Activated gamma-delta T cell treated with anti-CD3 and anti-CD28 coated beads, Interleukin-2, amount 50 U/mL, for 16 hours (primary cell): ENCODE data around the gene CMSS1.

Experiments
- DNase-seq: peaks from one replicate; pipeline ENCODE4 v3.0.0-alpha.2; 2020; ENCODE audit warnings: low read depth

Gene CMSS1

DNA sequence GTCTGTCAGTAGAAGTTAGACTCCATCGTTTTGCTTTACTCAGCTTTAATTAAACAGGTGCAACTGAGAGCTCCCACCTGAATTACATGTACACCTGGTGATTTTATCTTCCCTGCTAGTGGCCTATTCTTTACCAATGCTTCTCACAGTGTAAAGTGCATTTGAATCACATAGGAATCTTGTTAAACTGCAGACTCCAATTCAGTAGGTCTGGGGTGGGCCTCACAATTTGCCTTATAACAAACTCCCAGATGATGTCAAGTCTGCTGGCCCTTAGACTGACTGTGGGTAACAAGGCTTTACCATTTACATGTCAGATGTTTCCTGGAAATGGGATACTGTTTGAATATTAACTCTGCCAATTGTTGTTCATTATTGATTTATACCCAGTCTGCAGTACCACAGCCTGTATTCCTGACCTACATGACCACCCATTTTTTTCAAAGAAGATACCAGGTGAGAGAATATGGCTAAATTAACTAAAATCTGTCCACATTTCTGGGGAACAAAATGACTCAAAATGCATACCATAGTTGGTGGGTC is 37.2 kb downstream of the CMSS1 start:
- DNase-seq = no peak

DNA sequence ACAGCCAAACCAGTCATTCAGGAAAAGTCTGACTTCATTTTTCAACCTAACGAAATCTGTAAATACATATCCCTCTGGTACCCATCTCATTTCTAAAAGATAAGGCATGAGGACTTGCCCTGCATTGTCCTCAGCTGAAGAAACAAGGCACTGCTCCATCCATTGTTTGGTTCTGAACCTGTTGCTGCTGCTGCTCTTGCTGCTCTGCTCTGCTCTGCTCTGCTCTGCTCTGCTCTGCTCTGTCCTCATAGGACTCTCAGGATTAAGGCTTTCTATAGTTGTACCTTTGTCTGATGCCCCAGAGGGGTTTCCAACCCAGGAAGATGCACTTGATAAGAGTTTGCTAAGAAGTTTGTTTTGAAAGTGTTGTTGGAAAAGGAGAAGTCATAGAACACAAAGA is 38.2 kb downstream of the CMSS1 start:
- DNase-seq = no peak

DNA sequence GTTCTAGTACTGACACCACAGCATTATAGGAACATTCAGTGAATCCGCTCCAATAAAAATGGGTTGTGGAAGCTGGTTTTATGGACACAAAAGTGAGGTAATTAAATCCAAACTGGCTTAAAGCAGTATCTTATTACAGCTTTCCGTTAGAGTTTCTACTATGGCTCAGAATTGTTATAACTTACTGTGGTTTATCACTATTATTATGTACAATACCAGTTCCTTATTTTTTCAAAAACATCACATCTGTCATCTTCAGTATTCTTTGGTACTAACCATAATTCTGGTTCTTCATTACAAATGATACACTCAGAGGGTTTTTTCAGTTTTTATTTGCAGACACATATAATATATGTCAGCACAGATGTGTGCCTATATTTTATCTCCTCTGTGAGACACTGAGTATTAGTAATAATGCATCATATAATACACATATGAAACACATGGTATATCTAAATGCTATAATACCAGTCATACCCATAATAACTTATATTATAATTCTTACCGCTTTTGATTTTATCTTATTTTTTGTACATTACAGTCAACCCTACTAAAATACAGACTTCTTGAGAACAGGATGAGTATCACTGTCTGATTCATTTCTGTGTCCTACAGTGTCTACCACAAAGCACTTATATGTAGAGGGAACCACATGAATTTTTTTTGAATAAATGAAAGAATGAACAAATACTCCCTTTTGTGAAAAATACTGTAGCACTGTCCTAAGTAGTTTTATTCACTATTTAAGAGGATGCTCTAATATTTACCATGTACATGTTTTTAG is 39.0 kb downstream of the CMSS1 start:
- DNase-seq = no peak

DNA sequence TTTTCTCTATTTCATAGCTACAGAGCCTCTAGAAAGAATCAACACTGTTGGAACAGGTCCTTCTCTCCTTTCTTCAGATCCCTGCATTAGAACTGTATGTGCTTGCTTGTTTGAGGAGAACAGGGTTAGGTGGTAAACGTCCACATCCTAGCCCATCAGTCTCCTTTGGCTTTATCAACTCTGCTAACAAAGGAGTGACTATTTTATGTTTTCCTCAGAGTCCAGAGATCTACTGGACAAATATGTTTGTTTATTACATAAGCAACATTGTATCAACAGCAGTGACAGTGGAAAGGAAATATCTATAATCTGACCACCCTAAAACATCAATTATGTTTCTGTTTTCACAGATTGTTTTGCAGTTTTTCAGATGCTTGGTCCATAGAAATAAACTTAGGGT is 39.6 kb downstream of the CMSS1 start:
- DNase-seq = no peak

DNA sequence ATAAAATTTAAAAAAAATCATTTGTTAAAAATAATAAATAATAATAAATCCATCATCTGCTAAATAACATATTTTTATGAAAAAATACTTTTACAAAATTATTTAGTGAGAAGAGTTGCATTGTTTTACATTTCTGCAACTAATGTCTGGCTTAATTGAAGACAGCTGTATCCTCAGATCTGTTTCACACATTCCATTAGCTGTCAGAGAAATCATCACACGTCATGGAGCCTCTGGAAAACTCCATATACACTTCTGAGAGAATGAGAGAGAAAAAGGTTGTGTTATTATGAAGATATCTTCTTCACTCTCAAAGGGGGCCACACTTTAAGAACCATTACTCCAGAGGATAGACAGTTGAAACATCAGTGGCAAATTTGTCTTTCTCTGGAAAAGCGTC is 40.8 kb downstream of the CMSS1 start:
- no peak for DNase-seq

DNA sequence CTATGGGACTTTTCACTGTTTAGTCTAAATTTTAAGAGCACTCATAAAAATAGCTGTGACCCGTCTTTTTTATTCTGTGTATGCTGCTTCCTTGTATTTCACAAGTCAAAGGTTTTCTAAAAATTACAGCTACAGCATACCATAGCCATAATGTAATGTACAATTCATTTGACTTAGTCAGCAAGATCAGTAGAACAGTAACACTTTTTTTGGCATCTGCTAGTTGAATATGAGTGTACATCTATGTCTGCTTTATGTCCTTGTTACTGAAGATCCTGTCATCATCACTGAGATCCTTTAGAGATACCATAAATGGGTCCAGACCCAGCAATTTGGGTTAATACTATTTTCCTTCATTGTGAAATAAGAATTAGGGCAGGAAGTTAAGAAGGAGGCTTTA is 42.2 kb downstream of the CMSS1 start:
- DNase-seq = no peak

DNA sequence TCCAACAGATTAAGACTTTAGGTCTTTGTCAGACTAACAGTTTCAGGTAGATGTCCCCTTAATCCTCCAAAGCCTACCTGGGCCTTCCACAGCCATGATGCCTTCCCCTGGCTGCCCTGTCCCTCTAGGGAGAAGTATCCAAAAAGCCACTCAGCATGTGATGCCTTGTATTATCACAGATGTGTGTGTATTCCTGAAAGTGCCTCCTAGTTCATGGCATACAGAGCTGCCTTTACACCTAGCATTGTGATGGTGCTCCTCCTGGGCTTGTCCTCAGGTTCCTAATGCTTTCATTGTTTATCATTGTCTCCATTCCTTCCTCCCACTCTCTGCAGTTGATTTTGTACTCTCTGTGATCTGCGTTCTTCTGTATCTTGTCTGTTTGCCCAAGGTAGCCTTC is 43.6 kb downstream of the CMSS1 start:
- DNase-seq = no peak

DNA sequence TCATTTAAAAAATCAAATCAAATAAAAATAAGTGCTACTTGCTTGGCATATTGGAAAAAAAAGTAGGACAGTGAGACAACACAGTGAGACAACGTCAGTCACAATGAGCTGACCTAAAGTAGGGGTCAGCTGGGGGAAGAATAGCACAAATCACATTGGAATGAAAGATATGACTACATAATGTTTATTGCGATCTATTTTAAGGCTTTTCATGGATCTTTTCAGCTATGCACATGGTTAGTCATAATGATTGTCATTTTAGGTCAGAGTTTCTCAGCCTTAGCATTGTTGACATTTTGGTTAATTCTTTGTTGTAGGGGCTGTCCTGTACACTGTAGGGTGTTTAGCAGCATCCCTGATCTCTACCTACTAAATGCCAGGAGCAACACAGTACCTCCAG is 44.5 kb downstream of the CMSS1 start:
- DNase-seq = no peak

DNA sequence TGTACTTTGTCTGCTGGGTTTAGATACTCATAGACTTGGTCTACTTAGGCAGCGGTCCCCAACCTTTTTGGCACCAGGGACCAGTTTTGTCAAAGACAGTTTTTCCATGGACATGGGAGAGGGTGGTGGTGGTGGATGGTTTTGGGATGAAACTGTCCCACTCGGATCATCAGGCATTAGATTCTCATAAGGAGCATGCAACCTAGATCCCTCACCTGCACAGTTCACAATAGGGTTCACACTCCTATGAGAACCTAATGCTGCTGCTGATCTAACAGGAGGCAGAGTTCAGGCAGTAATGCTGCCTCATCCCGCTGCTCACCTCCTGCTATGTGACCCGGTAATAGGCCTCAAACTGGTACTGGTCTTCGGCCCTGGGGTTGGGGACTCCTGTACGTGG is 45.3 kb downstream of the CMSS1 start:
- no peak for DNase-seq

DNA sequence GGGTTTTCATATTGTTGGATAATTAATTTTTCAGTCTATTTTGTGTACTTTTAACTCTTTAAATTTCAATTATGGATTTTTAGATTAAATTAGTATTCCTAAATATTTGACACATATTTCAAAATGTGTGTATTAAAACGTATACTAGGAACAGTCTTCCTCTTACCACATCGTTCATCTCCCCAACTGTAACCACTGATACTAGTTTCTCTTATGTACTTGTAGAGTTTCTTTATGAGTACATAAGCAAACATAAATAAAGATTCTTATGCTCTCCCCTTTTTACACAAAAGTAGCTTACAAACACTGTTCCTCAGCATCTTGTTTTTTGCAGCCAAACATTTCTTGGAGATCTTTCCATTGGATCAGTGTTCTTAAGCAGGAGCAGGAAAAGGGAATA is 45.9 kb downstream of the CMSS1 start:
- no peak for DNase-seq

DNA sequence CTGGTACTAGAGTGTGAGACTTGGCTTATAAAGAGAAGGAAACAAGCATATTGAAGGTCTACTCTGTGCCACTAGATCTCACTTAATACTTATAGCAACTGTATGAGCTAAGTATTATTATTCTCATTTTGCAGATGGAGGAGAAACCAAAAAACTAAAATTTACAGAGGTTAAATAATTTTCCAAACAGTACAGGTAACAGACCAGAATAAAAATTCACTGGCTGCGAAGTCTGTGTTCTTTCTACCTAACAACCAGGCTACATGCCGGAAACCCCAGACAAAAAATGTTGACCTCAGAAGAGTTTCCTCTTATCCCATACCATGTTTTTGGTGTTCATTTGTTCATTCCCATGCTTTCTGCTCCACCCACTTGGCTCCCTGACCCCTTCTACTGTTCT is 46.6 kb downstream of the CMSS1 start:
- DNase-seq = no peak

DNA sequence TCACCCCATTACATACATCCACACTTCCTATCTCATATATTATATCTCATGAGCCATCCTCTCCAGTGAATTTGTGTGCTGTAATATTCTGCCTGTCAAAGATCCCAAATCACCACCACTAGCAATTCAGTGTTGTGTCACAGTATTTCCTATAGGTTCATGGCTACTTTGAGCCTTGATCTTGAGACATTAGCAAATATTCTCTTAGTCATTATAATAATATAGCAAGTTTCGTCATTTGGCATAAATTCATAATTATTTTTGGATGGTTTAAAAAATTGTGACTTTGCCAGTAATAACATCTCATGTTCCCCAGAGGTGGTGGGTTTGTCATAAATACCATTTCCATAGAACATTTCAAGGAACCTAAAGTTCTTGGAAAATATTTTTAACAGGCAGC is 47.7 kb downstream of the CMSS1 start:
- DNase-seq = no peak

DNA sequence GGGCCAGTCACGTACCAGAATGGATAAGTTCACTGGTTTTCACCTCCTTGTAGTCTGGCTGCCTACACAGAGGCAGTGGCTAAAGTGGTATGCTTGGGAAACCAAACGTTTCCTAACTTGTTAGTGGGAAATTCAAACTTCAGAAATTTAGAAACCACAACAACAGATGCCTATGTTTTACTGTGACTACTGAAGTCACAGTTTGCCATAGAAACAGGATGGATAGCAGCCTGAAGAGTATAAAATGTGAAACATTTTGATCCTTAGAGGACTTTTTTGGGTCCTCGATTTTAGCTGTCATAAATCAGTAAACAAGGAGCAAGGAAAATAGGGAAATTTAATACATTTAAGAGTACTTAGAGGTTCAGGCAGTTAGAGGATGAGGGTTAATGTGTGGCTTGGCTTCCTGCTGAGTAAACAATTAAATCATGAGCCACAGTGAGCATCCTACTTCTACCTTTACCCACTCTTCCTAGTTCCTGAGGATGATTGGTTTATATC is 48.6 kb downstream of the CMSS1 start:
- DNase-seq = no peak

DNA sequence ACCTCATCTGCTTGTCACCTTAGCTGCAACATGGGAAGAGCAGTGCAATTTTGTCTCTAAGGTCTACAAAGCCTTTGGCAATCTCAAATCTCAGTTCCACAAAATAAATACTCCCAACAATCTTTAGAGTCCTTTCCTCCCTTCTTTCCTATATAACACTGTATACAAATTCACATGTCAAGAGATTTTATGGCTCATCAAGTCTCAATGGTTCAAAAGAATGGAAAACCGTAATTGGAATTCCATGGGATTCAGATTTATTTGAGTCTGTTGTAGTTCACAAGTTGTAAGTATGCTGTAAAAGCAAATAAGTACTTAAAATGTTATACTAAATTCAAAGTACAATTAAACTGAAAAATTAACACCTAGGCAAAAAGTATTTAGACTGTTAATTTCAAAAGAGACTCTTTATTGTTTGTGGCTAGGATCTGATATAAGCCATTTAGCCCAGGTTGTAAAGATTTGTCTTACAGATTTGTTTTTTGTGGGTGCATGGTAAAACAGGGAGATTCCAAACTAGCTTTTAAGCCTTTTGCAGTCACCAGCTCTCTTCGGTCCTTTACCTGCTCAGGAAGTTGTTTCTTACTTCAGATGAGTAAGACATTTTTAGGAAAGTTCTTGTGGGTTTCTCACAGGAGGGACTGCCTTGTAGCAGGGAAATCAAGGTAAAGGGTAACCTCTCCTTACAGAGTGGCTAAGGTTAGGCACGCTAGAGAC is 50.1 kb downstream of the CMSS1 start:
- DNase-seq = no peak

DNA sequence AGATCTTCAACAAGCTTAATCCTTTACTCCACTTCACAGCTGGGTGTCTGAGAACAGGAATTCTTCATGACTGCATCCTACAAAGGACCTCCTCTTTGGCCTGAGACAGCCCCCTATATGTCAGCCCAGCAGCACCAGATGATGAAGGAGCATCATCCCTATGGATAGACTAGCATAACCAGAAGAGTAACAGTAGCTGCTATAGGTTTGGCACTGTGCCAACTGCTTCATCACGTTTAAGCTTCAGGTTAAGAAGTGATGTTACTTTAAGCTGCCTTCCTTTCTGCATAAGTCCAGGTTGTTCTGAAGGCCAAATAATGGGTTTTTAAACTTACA is 50.6 kb downstream of the CMSS1 start:
- no peak for DNase-seq

DNA sequence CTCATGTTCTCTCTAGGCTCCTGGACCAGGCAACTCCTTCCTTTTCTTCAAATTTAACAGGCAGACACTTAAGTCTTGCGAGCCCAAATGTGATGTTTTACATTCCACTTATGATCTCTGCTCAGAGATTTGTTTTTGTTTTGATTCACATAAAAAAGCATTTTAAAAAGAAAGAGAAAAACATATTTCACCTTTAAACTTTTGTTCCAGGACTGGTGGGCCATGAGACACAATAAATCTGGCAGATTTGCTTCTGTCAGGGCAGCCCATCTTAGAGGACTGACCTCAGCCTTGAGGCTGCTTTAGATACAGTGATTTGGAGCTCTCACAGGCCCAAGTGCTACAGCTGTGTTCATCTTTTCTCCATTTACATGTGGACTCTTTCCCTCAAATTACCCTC is 52.0 kb downstream of the CMSS1 start:
- DNase-seq = no peak

DNA sequence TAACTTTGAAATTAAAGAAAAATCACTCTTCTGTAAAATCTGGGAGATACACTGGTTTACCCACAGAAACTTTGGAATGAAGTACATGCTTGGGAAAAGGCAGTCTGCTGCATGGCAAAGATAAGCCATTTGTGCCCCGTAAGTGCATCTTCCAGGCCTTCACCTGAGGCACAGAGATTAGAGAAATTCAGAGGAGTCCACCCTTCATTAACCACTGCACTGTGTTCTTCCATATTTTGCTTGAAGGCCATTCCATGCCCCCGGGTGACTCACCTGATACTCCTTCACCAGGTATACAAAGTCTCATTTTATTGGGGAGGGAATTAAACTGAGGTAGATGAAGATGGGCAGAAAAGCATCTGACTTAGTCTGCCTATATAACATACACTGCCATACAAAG is 53.0 kb downstream of the CMSS1 start:
- DNase-seq = no peak

DNA sequence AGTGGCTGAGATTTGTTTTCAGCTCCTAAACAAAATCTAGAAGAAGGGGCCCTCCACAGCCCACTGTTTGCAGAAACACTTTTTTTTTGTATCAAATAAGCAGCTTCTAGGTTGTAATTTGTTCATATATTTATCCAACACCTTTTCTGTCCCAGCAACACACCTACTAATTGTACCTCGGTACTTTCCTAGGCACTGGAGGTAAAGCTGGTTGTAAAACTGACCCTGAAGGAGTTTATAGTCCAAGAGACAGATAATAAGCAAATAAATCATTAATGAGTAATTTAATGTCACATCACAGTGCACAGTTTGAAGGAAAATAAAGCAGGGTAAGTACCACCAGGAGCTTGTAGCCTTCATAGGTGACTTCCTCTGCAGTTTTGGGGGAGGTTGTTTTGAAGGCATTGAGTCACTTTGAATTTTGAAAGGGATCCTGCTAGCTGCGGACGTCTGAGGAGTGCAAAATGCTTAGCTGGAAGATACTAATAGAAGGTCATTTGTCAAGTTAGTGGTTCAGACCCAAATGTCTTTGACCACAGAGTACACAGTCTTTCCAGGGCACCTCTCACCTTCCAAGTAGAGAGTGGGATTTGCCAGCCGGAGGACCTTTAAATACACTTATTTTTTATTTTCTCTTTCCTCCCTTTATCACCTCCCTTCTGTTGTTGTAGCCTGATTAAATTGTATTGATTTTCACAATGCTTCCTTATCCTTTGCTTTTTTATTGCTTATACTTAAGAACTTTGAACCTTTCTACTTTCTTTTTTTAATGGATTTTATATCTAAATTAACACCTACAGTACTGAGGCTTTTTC is 53.8 kb downstream of the CMSS1 start:
- DNase-seq = no peak

DNA sequence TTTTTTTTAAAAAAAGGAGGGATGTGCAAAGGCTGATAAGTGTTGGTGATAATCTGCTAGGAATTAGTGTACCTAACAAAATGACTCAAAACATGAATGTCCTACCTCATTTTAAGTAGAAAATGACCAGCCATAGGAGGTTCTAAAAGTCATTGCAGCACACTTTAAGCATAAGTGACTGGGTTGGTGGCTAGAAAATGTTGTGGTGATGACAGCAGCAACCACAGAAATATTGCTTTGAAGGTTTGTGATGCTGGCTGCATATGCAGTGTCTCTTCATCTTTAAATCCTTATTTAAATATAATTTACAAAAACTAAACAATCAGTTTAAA is 55.2 kb downstream of the CMSS1 start:
- DNase-seq = no peak

DNA sequence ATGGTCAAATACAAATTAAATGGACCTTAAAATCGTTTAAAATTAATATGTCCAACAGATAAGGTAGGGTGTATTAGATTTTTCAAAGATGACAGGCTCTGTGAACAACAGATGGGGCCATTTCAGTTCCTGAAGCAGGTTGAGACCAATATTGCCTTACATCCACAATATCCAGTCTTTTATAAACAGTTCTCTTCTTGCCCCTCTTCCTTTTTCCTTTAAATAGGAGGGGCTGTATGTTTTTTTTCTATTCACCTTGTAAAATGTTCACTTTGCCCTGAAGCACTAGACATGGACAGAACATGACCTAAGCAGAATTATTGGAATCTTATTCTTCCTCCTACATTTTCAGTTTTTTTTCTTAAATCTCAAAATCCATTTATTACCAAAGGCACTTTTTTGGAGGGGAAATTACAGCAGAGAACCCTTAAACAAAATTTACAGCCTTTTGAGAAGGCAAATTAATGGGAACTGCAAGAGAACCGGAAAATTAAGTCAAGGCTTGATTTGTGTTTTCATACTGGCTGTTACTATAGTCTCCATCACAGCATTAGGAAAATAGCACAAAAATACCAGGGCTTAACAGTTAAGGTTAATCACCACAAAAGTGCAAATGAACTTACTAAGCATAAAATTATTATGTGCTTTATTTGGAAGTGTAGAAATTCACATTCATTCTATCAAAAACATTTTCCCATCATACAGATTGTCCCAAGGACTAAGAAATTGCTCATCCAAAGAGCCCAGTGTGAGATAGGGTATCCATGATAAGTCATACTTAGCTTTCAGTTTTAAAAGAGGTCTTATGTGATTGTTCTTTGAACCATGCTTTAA is 55.8 kb downstream of the CMSS1 start:
- DNase-seq = no peak

DNA sequence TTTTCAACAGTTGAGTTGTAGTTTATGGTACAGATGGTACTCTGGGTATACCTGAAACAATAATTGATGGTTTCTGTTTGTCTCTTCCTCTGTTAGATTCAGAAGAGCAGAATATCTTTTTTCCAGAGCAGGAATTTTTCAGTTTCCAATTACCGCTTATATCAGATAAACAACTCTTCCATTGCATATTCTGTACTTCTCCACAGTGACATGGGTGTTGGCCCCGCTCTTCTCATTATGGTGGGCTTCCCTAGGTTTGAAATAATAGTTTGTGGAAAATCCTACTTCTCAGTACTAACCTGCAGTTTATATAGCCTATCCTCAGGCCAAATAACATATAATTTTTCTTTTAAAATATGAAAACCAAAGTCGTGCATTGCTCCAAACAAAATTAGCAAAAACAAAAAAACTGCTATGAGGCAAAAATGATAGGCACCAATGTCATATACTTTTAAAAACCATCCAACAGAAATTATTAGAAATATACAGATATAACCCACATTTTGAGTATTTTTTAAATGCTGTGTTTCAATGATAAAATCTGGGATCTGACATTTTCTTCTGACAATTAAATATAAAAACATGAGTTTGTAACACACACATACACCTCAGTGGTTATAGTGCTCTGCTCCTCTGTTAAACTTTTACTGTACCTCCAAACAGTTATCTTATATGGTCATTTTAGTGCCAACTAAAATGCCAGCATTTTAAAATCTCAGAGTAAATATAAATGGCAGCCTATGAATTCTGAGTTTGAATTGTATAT is 56.8 kb downstream of the CMSS1 start:
- DNase-seq = no peak
